ENCODE data around the gene PCGF5. TPM values are rescaled to one million over a fixed set of nuclear protein-coding genes. Genes with fewer than 3 reads are reported as not detected.

The PCGF5 gene
- total RNA-seq, 1 experiment from 2014 or later, result 28.8 TPM

Other genes with a start within 250 kb of the PCGF5 start
- 2.5 and 8.4 TPM in 2 replicates for gene HECTD2, start 189.7 kb downstream of the PCGF5 start, total RNA-seq (2014; rRNA removed; shearing (Covaris generic); ENCODE audit: low replicate concordance)